GM12878 (cell line): ENCODE data around the gene PCDHGA4. TPM values are rescaled to one million over a fixed set of nuclear protein-coding genes. Genes with fewer than 3 reads are reported as not detected.

Experiments
- ATAC-seq: fragments of 200-7000 bp; cut with Tn5 transposase; 3 replicates; pipeline ENCODE4 v1.9.1; 2020; ENCODE audit warnings: mild to moderate bottlenecking, moderate library complexity
- BruUV-seq: library from RNA; stranded (reverse); fragments of 400-500 nt; replicated peaks from 2 replicates; lab custom pipeline; 2021; lab: Mats Ljungman, UMichigan
- CTCF ChIA-PET: fragments of 300-600 bp; sonication (Branson Sonifier 250); formaldehyde crosslinking; extraction: SDS; loops from one replicate; lab custom pipeline; 2021; ENCODE audit warnings: inconsistent platforms; lab: Yijun Ruan, JAX
- POLR2A ChIA-PET: fragments of 350-600 bp; formaldehyde crosslinking; extraction: SDS; loops from one replicate; lab custom pipeline; 2021; ENCODE audit warnings: inconsistent platforms; lab: Charles Lee
- RAD21 ChIA-PET: fragments of 300-600 bp; sonication (Branson Sonifier 250); formaldehyde crosslinking; loops from one replicate; lab custom pipeline; 2023; ENCODE audit warnings: antibody characterized with exemption; ENCODE audit not compliant: unreplicated experiment; lab: Charles Lee
- SMC1A ChIA-PET: fragments of 300-600 bp; sonication (Branson Sonifier 250); formaldehyde crosslinking; loops from one replicate; lab custom pipeline; 2023; ENCODE audit not compliant: unreplicated experiment, uncharacterized antibody; lab: Charles Lee
- DNase-seq: peaks from one replicate; pipeline ENCODE4 v3.0.0-alpha.2; 2011; ENCODE audit warnings: low read depth, low spot score
- FAIRE-seq: peaks from 3 replicates; lab custom pipeline; 2011; peaks lifted over from hg19 to GRCh38; lab: Jason Lieb, UNC
- H2AFZ ChIP-seq: 2 replicates; pipeline ENCODE4 v1.6.0; 2011; ENCODE audit warnings: low read depth, low read length, control low read depth; ENCODE audit not compliant: control insufficient read depth
- H3K27ac ChIP-seq: 2 replicates; pipeline ENCODE4 v1.5.1; 2011; ENCODE audit warnings: control low read depth; ENCODE audit not compliant: control insufficient read depth, insufficient read depth
- H3K27me3 ChIP-seq, 2 experiments: replicated peaks in 1 of 2; 2 replicates each; pipeline versions ENCODE4 v1.6.0 to v1.6.1; 2011; ENCODE audit warnings: low read length in 1 of 2; ENCODE audit not compliant: control insufficient read depth in 2 of 2, insufficient read depth in 2 of 2
- H3K36me3 ChIP-seq, 2 experiments: 2 replicates each; pipeline ENCODE4 v1.5.1; 2011; ENCODE audit warnings: low read length in 1 of 2; ENCODE audit not compliant: control insufficient read depth in 2 of 2, insufficient read depth in 2 of 2
- H3K4me1 ChIP-seq: 2 replicates; pipeline ENCODE4 v1.6.1; 2011; ENCODE audit warnings: mild to moderate bottlenecking, low read length, moderate library complexity, mixed read lengths; ENCODE audit not compliant: control insufficient read depth, insufficient read depth
- H3K4me2 ChIP-seq: 2 replicates; pipeline ENCODE4 v1.6.0; 2011; ENCODE audit warnings: control low read depth; ENCODE audit not compliant: control insufficient read depth, insufficient read depth
- H3K4me3 ChIP-seq: fragments of 200-600 bp; sonication (generic); 2 replicates; pipeline ENCODE4 v1.5.1; 2016
- H3K79me2 ChIP-seq: 2 replicates; pipeline ENCODE4 v1.6.0; 2011; ENCODE audit warnings: low read length; ENCODE audit not compliant: control insufficient read depth, insufficient read depth
- H3K9ac ChIP-seq: 2 replicates; pipeline ENCODE4 v1.8.0; 2011; ENCODE audit warnings: low read length, control low read depth, mixed read lengths; ENCODE audit not compliant: control insufficient read depth, insufficient read depth
- H3K9me3 ChIP-seq: replicated peaks from 3 replicates; pipeline ENCODE4 v1.5.1; 2011; ENCODE audit warnings: mild to moderate bottlenecking, low read length; ENCODE audit not compliant: control insufficient read depth, insufficient read depth
- H4K20me1 ChIP-seq: 2 replicates; pipeline ENCODE4 v1.6.0; 2011; ENCODE audit not compliant: control insufficient read depth, insufficient read depth
- CBX3 ChIP-seq: fragments of 200-600 bp; sonication (generic); IDR thresholded peaks from 2 replicates; pipeline ENCODE4 v1.6.1; 2016; ENCODE audit warnings: low read depth, borderline replicate concordance
- CEBPZ ChIP-seq: fragments of 150-350 bp; IDR thresholded peaks from 2 replicates; pipeline ENCODE4 v1.6.1; 2016; ENCODE audit warnings: low read depth, low read length
- ESRRA ChIP-seq: IDR thresholded peaks from 2 replicates; pipeline ENCODE4 v1.6.1; 2012; ENCODE audit warnings: mild to moderate bottlenecking, low read length, improper control_type of control experiment
- HDGF ChIP-seq: fragments of 450-650 bp; IDR thresholded peaks from 2 replicates; pipeline ENCODE4 v1.6.1; 2016; ENCODE audit warnings: antibody characterized with exemption
- MEF2B ChIP-seq: fragments of 450-650 bp; IDR thresholded peaks from 2 replicates; pipeline ENCODE4 v1.6.1; 2018; ENCODE audit warnings: mild to moderate bottlenecking, moderate library complexity; ENCODE audit not compliant: partially characterized antibody, poor library complexity, severe bottlenecking
- NFYA ChIP-seq: IDR thresholded peaks from 2 replicates; pipeline ENCODE4 v1.6.1; 2011; ENCODE audit warnings: low read depth, mild to moderate bottlenecking, low read length, improper control_type of control experiment, borderline replicate concordance
- POLR2A ChIP-seq: IDR thresholded peaks from 2 replicates; pipeline ENCODE4 v1.6.1; 2011; ENCODE audit warnings: low read depth, mild to moderate bottlenecking, low read length
- RAD51 ChIP-seq: fragments of 450-650 bp; IDR thresholded peaks from 2 replicates; pipeline ENCODE4 v1.6.1; 2016; ENCODE audit warnings: moderate library complexity, mild to moderate bottlenecking, inconsistent platforms
- RBBP5 ChIP-seq: fragments of 200-600 bp; sonication (generic); conservative IDR thresholded peaks from 2 replicates; pipeline ENCODE4 v1.6.1; 2016
- SREBF1 ChIP-seq: IDR thresholded peaks from 2 replicates; pipeline ENCODE4 v1.6.1; 2012; ENCODE audit warnings: mild to moderate bottlenecking, low read length
- SRF ChIP-seq, 2 experiments: IDR thresholded peaks; 2 replicates each; pipeline ENCODE4 v1.6.1; 2011; ENCODE audit warnings: low read depth in 2 of 2, low read length in 2 of 2, mild to moderate bottlenecking in 1 of 2, moderate library complexity in 1 of 2
- STAT1 ChIP-seq: fragments of 450-650 bp; conservative IDR thresholded peaks from 2 replicates; pipeline ENCODE4 v1.6.1; 2014; ENCODE audit warnings: antibody characterized with exemption, mild to moderate bottlenecking
- TCF12 ChIP-seq: IDR thresholded peaks from 2 replicates; pipeline ENCODE4 v1.6.1; 2011; ENCODE audit warnings: low read depth, mild to moderate bottlenecking, low read length
- TCF3 ChIP-seq: IDR thresholded peaks from 2 replicates; pipeline ENCODE4 v1.6.1; 2012; ENCODE audit warnings: low read depth, mild to moderate bottlenecking, low read length, borderline replicate concordance; ENCODE audit not compliant: insufficient read depth
- ZBTB33 ChIP-seq: fragments of 450-650 bp; IDR thresholded peaks from 2 replicates; pipeline ENCODE4 v1.6.1; 2017; ENCODE audit warnings: mild to moderate bottlenecking
- ZNF384 ChIP-seq: IDR thresholded peaks from 2 replicates; pipeline ENCODE4 v1.6.1; 2012; ENCODE audit warnings: low read depth, mild to moderate bottlenecking, low read length, improper control_type of control experiment, borderline replicate concordance
- WGBS: methylation state at CpG from one replicate; pipeline ENCODE4 v1.1.6; 2016; ENCODE audit warnings: low lambda C conversion rate; ENCODE audit not compliant: insufficient replicate concordance, insufficient coverage; ENCODE audit errors: missing lambda C conversion rate; 5-methylcytosine and 5-hydroxymethylcytosine counted together
- in situ Hi-C: fragments of 300-500 bp; cut with MboI; formaldehyde crosslinking; loops from 9 replicates; pipeline ENCODE4 v1.14.3; 2018; ENCODE audit warnings: mixed read lengths
- intact Hi-C: fragments of 100-400 bp; cut with micrococcal nuclease; formaldehyde crosslinking; loops from one replicate; pipeline ENCODE4 v1.14.2; 2022; ENCODE audit not compliant: unreplicated experiment
- polyA plus RNA-seq, 11 experiments: library from polyadenylated mRNA; depleted of rRNA in 4 of 11; unstranded in 6 of 11; stranded (reverse) in 5 of 11; fragments of >200 nt; fragmentation: Nextera tagmentation in 4 of 11; fragmentation: Illumina TruSeq in 1 of 11; extraction: Ambion mirVana in 4 of 11; extraction: Trizol in 1 of 11; gene quantifications; 1 replicate in 1 of 11; 2 replicates in 10 of 11; pipeline versions ENCODE4 v1.2.1 to v1.2.3, GENCODE V29; 2011 to 2016; ENCODE audit warnings: inconsistent platforms in 2 of 11, missing spikeins in 2 of 11, low read depth in 1 of 11
- total RNA-seq, 4 experiments: library from RNA; depleted of rRNA in 3 of 4; stranded (reverse); fragments of >200 nt in 3 of 4; fragmentation: Illumina TruSeq in 1 of 4; extraction: Trizol in 1 of 4; gene quantifications; 2 replicates each; pipeline versions ENCODE4 v1.2.1 to v1.2.3, GENCODE V29; 2013 to 2021
- TF ChIP-seq, protein P1 (sequence below): IDR thresholded peaks from 2 replicates; pipeline ENCODE4 v1.6.1; 2011; ENCODE audit warnings: low read depth, low read length, improper control_type of control experiment, borderline replicate concordance
- TF ChIP-seq, protein P2 (sequence below): fragments of 450-650 bp; IDR thresholded peaks from 2 replicates; pipeline ENCODE4 v1.6.1; 2017; ENCODE audit warnings: borderline replicate concordance

PCDHGA4 gene
- total and polyA plus RNA-seq, 10 of the 15 experiments (the other 5 are each of a cell fraction or from before 2014, with no cell fraction given), result 0.09 to 0.17 (median 0.13) TPM; not detected in 3

DNA sequence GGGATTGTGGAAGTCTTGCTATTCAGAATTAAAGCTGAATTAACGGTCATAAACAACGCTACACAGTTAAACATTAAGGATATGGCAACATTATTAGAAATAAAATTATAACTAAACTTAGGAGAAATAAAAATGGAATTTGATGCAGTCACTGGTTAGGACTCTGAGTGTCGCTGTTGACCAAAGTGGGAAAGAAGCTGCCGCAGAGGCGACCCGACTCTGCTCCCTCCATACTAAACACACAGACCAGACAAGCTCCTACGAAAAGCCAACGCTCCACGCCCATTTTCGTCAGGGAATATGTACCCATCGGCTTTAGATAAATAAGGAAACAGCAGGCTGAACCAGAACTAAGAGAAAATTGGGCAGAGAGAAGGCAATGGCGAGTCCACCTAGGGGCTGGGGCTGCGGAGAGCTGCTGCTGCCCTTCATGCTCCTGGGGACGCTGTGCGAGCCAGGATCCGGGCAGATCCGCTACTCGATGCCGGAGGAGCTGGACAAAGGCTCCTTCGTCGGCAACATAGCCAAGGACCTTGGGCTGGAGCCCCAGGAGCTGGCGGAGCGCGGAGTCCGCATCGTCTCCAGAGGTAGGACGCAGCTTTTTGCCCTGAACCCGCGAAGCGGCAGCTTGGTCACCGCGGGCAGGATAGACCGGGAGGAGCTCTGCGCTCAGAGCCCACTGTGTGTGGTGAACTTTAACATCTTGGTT is 9.3 kb downstream of the PCDHGA4 start, which contains the start of gene PCDHGA5:
PCDHGA5 (plus strand) TSS at position 211 of the 709 bp plus-strand sequence; CDS start at position 380, 169 bp downstream.
- FAIRE-seq, result no peak
- no peak within 1 kb of the TSS for H3K4me3 ChIP-seq
- TF ChIP-seq, protein P1, sequence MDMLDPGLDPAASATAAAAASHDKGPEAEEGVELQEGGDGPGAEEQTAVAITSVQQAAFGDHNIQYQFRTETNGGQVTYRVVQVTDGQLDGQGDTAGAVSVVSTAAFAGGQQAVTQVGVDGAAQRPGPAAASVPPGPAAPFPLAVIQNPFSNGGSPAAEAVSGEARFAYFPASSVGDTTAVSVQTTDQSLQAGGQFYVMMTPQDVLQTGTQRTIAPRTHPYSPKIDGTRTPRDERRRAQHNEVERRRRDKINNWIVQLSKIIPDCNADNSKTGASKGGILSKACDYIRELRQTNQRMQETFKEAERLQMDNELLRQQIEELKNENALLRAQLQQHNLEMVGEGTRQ, result no peak
- no peak for TF ChIP-seq ESRRA
- TF ChIP-seq ZBTB33, result no peak
- no peak for TF ChIP-seq POLR2A
- no peak for TF ChIP-seq CBX3
- no peak for TF ChIP-seq ZNF384
- TF ChIP-seq RBBP5, result no peak
- no peak for TF ChIP-seq MEF2B
- TF ChIP-seq TCF12, result no peak
- TF ChIP-seq NFYA, result no peak
- TF ChIP-seq RAD51, result no peak
- no peak for TF ChIP-seq HDGF
- no peak for TF ChIP-seq CEBPZ
- TF ChIP-seq SREBF1, result no peak
- TF ChIP-seq, protein P2, sequence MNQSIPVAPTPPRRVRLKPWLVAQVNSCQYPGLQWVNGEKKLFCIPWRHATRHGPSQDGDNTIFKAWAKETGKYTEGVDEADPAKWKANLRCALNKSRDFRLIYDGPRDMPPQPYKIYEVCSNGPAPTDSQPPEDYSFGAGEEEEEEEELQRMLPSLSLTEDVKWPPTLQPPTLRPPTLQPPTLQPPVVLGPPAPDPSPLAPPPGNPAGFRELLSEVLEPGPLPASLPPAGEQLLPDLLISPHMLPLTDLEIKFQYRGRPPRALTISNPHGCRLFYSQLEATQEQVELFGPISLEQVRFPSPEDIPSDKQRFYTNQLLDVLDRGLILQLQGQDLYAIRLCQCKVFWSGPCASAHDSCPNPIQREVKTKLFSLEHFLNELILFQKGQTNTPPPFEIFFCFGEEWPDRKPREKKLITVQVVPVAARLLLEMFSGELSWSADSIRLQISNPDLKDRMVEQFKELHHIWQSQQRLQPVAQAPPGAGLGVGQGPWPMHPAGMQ, result no peak
- no peak for TF ChIP-seq TCF3
- no peak for TF ChIP-seq SRF (IDR thresholded peaks at IDR 0.05; ENCODE audit: low read depth in 2 of 2, low read length in 2 of 2)
- TF ChIP-seq STAT1, result no peak

More for the DNA sequence above, 9.3 kb downstream of the PCDHGA4 start, which contains the start of gene PCDHGA5:
- POLR2A ChIA-PET, result no interaction called here
- no peak for DNase-seq
- Histone ChIP-seq H3K27me3 (no peaks in the 10 kb centered on the region; a peak in 1 of 4 replicates), H2AFZ (no peak within 1 kb of the TSS), H4K20me1 (no peaks in the 10 kb centered on the region), H3K27ac (no peak within 1 kb of the TSS), H3K79me2 (no peaks in the 10 kb centered on the region), H3K9me3 (peaks cover 15% of the 10 kb centered on the region; the same call in 2 of the 3 replicates), H3K4me1 (no peaks in the 10 kb centered on the region), H3K4me2 (no peak within 1 kb of the TSS), H3K36me3 (no peaks in the 10 kb centered on the region), H3K9ac (no peak within 1 kb of the TSS)
- ATAC-seq, result no peak
- intact Hi-C loops (no loop called here), in situ Hi-C loops (no loop called here)
- no TSS peak for BruUV-seq
- RAD21 ChIA-PET, result no interaction called here
- SMC1A ChIA-PET, result no interaction called here
- CTCF ChIA-PET, result interaction anchor here (1.1 kb wide), 1 partner anchor 146 kb away, joined by 3 read pairs; no protein-coding TSS in a partner anchor
- 79% methylated on average over 34 of the region's 34 CpGs for WGBS
